HT-29 (cell line): ENCODE results near the gene CLDN34. TPM values are rescaled to one million over a fixed set of nuclear protein-coding genes. Genes with fewer than 3 reads are reported as not detected.
A peak's percentile ranks its signal among the peaks of the same experiment; 100 is the strongest.

Experiments
- DNase-seq: peaks from one replicate; pipeline ENCODE4 v3.0.0-alpha.2; 2015; ENCODE audit warnings: low spot score
- total RNA-seq: library from RNA; depleted of rRNA; stranded (reverse); fragments of >200 nt; shearing (Covaris generic); gene quantifications from 2 replicates; pipeline ENCODE4 v1.2.3, GENCODE V29; 2014; rRNA removed

CLDN34 gene
- not detected in 2 replicates for total RNA-seq

- peak; percentile 46 for DNase-seq
These were observed at the start of gene CLDN34 for GRCh38 chrX:9966775-9967408. Gene CLDN34 (plus strand): TSS chrX:9967358. CDS start chrX:9967358, 0 bp downstream.

GRCh38 chrX:9917861-9918260 lies 49.3 kb upstream of the CLDN34 start:
- no peak for DNase-seq

GRCh38 chrX:9919632-9920172 lies 47.5 kb upstream of the CLDN34 start:
- no peak for DNase-seq

GRCh38 chrX:9921407-9921806 lies 45.8 kb upstream of the CLDN34 start:
- no peak for DNase-seq

- no peak for DNase-seq
These were observed 43.8 kb upstream of the CLDN34 start for GRCh38 chrX:9923357-9923756.

- DNase-seq = no peak
These were observed 41.2 kb upstream of the CLDN34 start for GRCh38 chrX:9926002-9926401.

- DNase-seq = no peak
These were observed 39.3 kb upstream of the CLDN34 start for GRCh38 chrX:9927698-9928482.

- DNase-seq = no peak
These were observed 31.7 kb upstream of the CLDN34 start for GRCh38 chrX:9935436-9935835.

GRCh38 chrX:9937761-9938160 lies 29.4 kb upstream of the CLDN34 start:
- no peak for DNase-seq

- no peak for DNase-seq
These were observed 28.6 kb upstream of the CLDN34 start for GRCh38 chrX:9938516-9938915.

GRCh38 chrX:9940421-9940820 lies 26.7 kb upstream of the CLDN34 start:
- peak; percentile 37 for DNase-seq

GRCh38 chrX:9942086-9942485 lies 25.1 kb upstream of the CLDN34 start:
- no peak for DNase-seq

GRCh38 chrX:9943420-9943819 lies 23.7 kb upstream of the CLDN34 start:
- DNase-seq = no peak

GRCh38 chrX:9947131-9947794 lies 19.9 kb upstream of the CLDN34 start:
- no peak for DNase-seq

- no peak for DNase-seq
These were observed 18.8 kb upstream of the CLDN34 start for GRCh38 chrX:9948406-9948805.

- no peak for DNase-seq
These were observed 14.9 kb upstream of the CLDN34 start for GRCh38 chrX:9952300-9952699.

- DNase-seq = no peak
These were observed 13.8 kb upstream of the CLDN34 start for GRCh38 chrX:9953396-9953795.

- DNase-seq = no peak
These were observed 11.7 kb upstream of the CLDN34 start for GRCh38 chrX:9955506-9955905.

- no peak for DNase-seq
These were observed 9.4 kb upstream of the CLDN34 start for GRCh38 chrX:9957743-9958142.

- DNase-seq = no peak
These were observed 9.0 kb upstream of the CLDN34 start for GRCh38 chrX:9958183-9958582.

- no peak for DNase-seq
These were observed 5.4 kb upstream of the CLDN34 start for GRCh38 chrX:9961750-9962149.

GRCh38 chrX:9977635-9978034 lies 10.5 kb downstream of the CLDN34 start:
- no peak for DNase-seq
